MM.1S (cell line): Measurements from ENCODE around the gene IPO9.

Experiments
- EZH2 ChIP-seq: fragments of 300-600 bp; sonication (generic); optimal IDR thresholded peaks from 2 replicates; pipeline ENCODE3; 2017; ENCODE audit warnings: low read depth, mild to moderate bottlenecking, antibody characterized with exemption, low read length, mixed read lengths
- EZH2phosphoT487 ChIP-seq: fragments of 300-600 bp; sonication (generic); IDR thresholded peaks from 2 replicates; pipeline ENCODE4 v1.6.1; 2018; ENCODE audit warnings: antibody characterized with exemption, low read length
- TF ChIP-seq, protein P1 (sequence below): fragments of 300-600 bp; sonication (generic); IDR thresholded peaks from 2 replicates; pipeline ENCODE4 v1.5.1; 2016; ENCODE audit warnings: antibody characterized with exemption, low read length, mixed read lengths

DNA sequence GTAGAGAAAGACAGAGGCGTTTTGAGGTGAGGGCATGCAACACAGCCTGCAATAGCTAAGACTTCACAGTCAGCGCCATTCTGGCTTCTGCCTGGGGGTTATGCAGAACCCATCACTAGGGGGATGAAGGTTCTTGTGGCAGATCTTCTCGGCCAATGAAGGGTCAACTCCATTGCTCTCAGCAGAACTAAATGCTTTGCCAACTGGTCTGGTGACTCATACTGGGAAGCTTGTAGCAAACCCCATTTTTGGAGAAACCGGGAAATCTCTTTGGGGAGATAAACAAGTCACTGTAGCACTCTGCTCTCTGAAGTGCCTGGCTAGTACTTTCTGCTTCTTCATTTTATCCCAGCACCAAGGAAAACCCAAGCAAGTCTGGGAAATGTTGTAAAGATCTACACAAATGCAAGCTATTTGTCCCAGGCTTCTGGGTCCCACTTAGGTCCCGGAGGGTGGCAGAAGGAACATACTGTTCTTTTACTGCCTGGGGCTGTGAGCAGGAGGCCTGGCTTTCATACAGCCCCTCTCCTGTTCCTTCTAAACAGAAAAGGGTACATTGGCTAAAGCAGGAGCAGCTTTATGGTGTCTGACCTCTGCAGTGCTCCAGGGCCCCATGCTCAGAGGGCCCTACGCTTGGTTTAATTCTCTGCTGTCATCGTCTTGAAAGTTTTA lies 88.5 kb downstream of the IPO9 start:
- no peak for TF ChIP-seq EZH2
- TF ChIP-seq, protein P1, sequence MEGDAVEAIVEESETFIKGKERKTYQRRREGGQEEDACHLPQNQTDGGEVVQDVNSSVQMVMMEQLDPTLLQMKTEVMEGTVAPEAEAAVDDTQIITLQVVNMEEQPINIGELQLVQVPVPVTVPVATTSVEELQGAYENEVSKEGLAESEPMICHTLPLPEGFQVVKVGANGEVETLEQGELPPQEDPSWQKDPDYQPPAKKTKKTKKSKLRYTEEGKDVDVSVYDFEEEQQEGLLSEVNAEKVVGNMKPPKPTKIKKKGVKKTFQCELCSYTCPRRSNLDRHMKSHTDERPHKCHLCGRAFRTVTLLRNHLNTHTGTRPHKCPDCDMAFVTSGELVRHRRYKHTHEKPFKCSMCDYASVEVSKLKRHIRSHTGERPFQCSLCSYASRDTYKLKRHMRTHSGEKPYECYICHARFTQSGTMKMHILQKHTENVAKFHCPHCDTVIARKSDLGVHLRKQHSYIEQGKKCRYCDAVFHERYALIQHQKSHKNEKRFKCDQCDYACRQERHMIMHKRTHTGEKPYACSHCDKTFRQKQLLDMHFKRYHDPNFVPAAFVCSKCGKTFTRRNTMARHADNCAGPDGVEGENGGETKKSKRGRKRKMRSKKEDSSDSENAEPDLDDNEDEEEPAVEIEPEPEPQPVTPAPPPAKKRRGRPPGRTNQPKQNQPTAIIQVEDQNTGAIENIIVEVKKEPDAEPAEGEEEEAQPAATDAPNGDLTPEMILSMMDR = no peak
- TF ChIP-seq EZH2phosphoT487 = no peak
